ENCODE data around the gene UMAD1. TPM values are rescaled to one million over a fixed set of nuclear protein-coding genes. Genes with fewer than 3 reads are reported as not detected.

UMAD1 gene
- total RNA-seq, 1 donor from 2014 or later: 13.9 TPM

DNA sequence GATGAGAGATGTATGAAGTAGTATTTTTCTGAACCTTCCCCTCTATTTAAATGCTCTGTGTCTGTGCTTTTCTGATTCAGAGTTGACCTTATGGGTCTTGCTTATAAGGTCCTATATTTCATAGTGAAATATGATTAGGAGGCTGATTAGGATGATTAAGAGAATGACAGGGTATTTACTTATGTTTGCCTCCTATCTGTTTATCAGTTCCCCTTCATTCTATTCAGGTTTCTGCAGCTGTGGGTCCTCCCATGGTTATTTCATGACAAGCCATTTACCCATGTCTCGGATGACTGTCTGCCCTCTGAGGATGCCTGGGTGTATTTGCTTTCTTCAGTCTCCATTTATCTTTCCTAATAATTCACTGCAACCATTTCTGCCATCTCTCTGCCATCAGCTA is 61.0 kb downstream of the UMAD1 start:
- Mint-ChIP-seq H3K27me3 (no peaks in the 10 kb centered on the region), H3K36me3 (ENCODE audit: low read depth) (peaks cover 6% of the 10 kb centered on the region), H3K4me3 (no peak overlapping the region), H3K9me3 (no peaks in the 10 kb centered on the region), H3K27ac (no peak overlapping the region), H3K4me1 (peaks cover 52% of the 10 kb centered on the region)
- intact Hi-C loops (cut with micrococcal nuclease): no loop called here
- DNase-seq: no peak
- ChIA-PET POLR2A (no interaction called here), CTCF (no interaction called here)
- no peak for ATAC-seq (ENCODE audit: low read depth)
- TF ChIP-seq, protein P1, sequence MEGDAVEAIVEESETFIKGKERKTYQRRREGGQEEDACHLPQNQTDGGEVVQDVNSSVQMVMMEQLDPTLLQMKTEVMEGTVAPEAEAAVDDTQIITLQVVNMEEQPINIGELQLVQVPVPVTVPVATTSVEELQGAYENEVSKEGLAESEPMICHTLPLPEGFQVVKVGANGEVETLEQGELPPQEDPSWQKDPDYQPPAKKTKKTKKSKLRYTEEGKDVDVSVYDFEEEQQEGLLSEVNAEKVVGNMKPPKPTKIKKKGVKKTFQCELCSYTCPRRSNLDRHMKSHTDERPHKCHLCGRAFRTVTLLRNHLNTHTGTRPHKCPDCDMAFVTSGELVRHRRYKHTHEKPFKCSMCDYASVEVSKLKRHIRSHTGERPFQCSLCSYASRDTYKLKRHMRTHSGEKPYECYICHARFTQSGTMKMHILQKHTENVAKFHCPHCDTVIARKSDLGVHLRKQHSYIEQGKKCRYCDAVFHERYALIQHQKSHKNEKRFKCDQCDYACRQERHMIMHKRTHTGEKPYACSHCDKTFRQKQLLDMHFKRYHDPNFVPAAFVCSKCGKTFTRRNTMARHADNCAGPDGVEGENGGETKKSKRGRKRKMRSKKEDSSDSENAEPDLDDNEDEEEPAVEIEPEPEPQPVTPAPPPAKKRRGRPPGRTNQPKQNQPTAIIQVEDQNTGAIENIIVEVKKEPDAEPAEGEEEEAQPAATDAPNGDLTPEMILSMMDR (IDR thresholded peaks at IDR 0.05): no peak

DNA sequence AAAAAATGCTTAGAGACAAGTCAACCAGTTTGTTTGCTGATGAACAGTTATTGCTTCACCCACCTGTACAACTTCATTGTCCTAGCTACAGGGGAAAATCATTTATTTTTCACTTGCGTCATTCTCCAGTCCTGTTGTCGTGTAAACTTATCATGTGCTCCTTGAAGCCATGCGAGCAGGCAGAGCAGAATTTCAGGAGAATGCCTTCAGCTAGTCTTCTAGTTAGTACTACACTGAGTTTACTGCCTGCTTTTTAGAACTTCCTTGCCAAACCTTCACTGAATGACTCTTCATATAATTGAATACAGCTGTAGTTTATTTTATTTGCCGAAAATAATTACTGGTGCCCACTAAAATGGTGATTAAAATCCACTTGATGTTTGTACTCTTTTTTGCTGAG is 62.3 kb downstream of the UMAD1 start:
- H3K36me3 Mint-ChIP-seq (ENCODE audit: low read depth): peaks cover 3% of the 10 kb centered on the region
- no peaks in the 10 kb centered on the region for H3K9me3 Mint-ChIP-seq
- intact Hi-C loops (cut with micrococcal nuclease): no loop called here
- POLR2A ChIA-PET: no interaction called here
- H3K4me3 Mint-ChIP-seq: no peak overlapping the region
- ATAC-seq (ENCODE audit: low read depth): no peak
- CTCF ChIA-PET: interaction anchor here (1.2 kb wide), 1 partner anchor 22 kb away, joined by 4 read pairs; no protein-coding TSS in a partner anchor
- H3K4me1 Mint-ChIP-seq: peaks cover 52% of the 10 kb centered on the region
- H3K27me3 Mint-ChIP-seq: no peaks in the 10 kb centered on the region
- no peak for DNase-seq
- H3K27ac Mint-ChIP-seq: no peak overlapping the region
- TF ChIP-seq, protein P1 (IDR thresholded peaks at IDR 0.05): no peak

DNA sequence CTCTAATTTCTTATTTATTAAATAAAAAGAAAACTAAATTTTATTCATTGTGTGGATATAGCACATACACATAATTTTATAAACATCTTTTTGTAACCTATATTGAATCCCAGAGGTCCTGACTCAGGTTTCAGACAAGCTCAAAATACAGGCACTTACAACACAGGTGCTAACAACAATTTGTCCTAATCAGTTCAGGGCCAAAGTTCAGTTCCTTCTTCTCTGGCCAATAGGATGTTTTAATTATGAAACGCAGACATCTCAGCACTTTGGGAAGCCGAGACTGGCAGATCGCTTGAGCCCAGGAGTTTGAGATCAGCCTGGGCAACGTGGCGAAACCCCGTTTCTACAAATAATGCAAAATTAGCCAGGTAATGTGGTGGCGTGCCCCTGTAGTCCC is 62.9 kb downstream of the UMAD1 start:
- H3K27ac Mint-ChIP-seq: no peak overlapping the region
- intact Hi-C loops (cut with micrococcal nuclease): no loop called here
- DNase-seq (no peak), ATAC-seq (ENCODE audit: low read depth) (no peak)
- POLR2A ChIA-PET: no interaction called here
- CTCF ChIA-PET: interaction anchor here (1.2 kb wide), 1 partner anchor 22 kb away, joined by 4 read pairs; no protein-coding TSS in a partner anchor
- peaks cover 52% of the 10 kb centered on the region for H3K4me1 Mint-ChIP-seq
- no peaks in the 10 kb centered on the region for H3K27me3 Mint-ChIP-seq
- TF ChIP-seq, protein P1 (IDR thresholded peaks at IDR 0.05): no peak
- peaks cover 3% of the 10 kb centered on the region for H3K36me3 Mint-ChIP-seq (ENCODE audit: low read depth)
- H3K9me3 Mint-ChIP-seq: no peaks in the 10 kb centered on the region
- H3K4me3 Mint-ChIP-seq: no peak overlapping the region

DNA sequence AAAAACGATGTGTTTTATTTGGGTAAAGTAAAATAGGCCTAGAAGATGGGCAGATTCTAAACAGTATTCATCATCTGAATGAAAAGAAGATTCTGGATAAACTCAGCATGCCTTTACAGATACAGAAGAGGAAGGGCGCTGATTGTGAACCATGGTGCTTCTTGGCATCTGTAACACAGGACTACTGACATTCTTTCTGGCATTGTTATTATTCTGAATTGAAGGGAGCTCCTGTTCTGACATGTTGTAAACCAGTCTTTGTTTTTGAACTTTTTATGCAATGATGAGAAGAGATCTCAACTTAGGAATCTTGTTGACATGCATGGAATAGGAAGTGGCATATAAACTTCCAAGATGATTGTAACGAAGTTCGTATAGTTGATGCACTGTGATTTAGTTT is 64.3 kb downstream of the UMAD1 start:
- peak overlapping the region; percentile 2 for H3K27ac Mint-ChIP-seq
- peaks cover 51% of the 10 kb centered on the region for H3K4me1 Mint-ChIP-seq
- POLR2A ChIA-PET: no interaction called here
- no peaks in the 10 kb centered on the region for H3K27me3 Mint-ChIP-seq
- TF ChIP-seq, protein P1 (IDR thresholded peaks at IDR 0.05): no peak
- ATAC-seq (ENCODE audit: low read depth) (no peak), DNase-seq (no peak)
- CTCF ChIA-PET: no interaction called here
- no peak overlapping the region for H3K4me3 Mint-ChIP-seq
- H3K9me3 Mint-ChIP-seq: no peaks in the 10 kb centered on the region
- peaks cover 3% of the 10 kb centered on the region for H3K36me3 Mint-ChIP-seq (ENCODE audit: low read depth)
- intact Hi-C loops (cut with micrococcal nuclease): loop anchor here (5.0 kb wide), 1 partner anchor 37 kb away; no protein-coding TSS in a partner anchor

DNA sequence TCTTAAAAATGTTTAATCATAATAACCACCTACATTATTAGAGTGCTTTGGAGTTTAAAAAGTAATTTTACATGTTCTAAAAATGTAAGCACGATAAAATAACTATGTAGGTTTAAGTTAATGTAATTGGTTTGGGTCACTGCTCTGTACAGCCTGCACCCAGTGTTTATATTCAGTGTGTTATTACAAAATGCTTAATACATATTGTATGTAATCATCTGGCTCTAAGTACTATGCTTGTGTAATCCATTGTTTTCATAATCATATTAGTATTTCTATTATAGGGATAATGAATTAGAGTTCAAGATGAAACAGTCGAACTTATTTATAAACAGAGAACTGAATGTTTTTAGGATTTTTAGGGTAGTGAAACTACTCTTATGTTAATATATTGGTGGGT is 64.8 kb downstream of the UMAD1 start:
- peaks cover 3% of the 10 kb centered on the region for H3K36me3 Mint-ChIP-seq (ENCODE audit: low read depth)
- intact Hi-C loops (cut with micrococcal nuclease): loop anchor here (5.0 kb wide), 1 partner anchor 37 kb away; no protein-coding TSS in a partner anchor
- peaks cover 47% of the 10 kb centered on the region for H3K4me1 Mint-ChIP-seq

More for the DNA sequence above, 64.8 kb downstream of the UMAD1 start:
- ATAC-seq (ENCODE audit: low read depth): no peak
- H3K27me3 Mint-ChIP-seq: no peaks in the 10 kb centered on the region
- DNase-seq: no peak
- ChIA-PET POLR2A (no interaction called here), CTCF (no interaction called here)
- H3K4me3 Mint-ChIP-seq: peak overlapping the region; percentile 8
- H3K9me3 Mint-ChIP-seq: no peaks in the 10 kb centered on the region
- H3K27ac Mint-ChIP-seq: no peak overlapping the region
- TF ChIP-seq, protein P1 (IDR thresholded peaks at IDR 0.05): no peak

Measured in activated B cell treated with CpG ODN at 0.5 μM for 24 hours (primary cell).